ENCODE data around the gene WAC. TPM values are rescaled to one million over a fixed set of nuclear protein-coding genes. Genes with fewer than 3 reads are reported as not detected.

WAC gene
- total RNA-seq, 2 donors from 2014 or later = 78.3 to 135 TPM

GRCh38 chr10:28538595-28538994 lies 5.7 kb downstream of the WAC start:
- TF ChIP-seq CTCF (IDR thresholded peaks at IDR 0.05) = no peak
- Histone ChIP-seq H3K4me1 (no peaks in the 10 kb centered on the region), H3K27ac (no peak overlapping the region), H3K4me3 (no peak overlapping the region), H3K36me3 (peaks cover 17% of the 10 kb centered on the region), H3K27me3 (no peaks in the 10 kb centered on the region), H3K9ac (ENCODE audit: low read depth in 2 of 2, low read length in 2 of 2) (no peak overlapping the region), H3K9me3 (no peaks in the 10 kb centered on the region)
- DNase-seq = no peak
- intact Hi-C loops (cut with DNase I) = no loop called here

- Histone ChIP-seq H3K36me3 (peaks cover 17% of the 10 kb centered on the region), H3K27ac (no peak overlapping the region), H3K4me1 (no peaks in the 10 kb centered on the region), H3K9me3 (no peaks in the 10 kb centered on the region), H3K9ac (ENCODE audit: low read depth in 2 of 2, low read length in 2 of 2) (no peak overlapping the region), H3K4me3 (no peak overlapping the region), H3K27me3 (no peaks in the 10 kb centered on the region)
- no peak for DNase-seq
- intact Hi-C loops (cut with DNase I) = loop anchor here (10.0 kb wide), 1 partner anchor 55 kb away; no protein-coding TSS in a partner anchor
- no peak for TF ChIP-seq CTCF (IDR thresholded peaks at IDR 0.05)
Observed at GRCh38 chr10:28540145-28540544, 7.2 kb downstream of the WAC start.

- H3K27me3 ChIP-seq = no peaks in the 10 kb centered on the region
- no peak for DNase-seq
- H3K4me1 ChIP-seq = no peaks in the 10 kb centered on the region
- no peak overlapping the region for H3K27ac ChIP-seq
- intact Hi-C loops (cut with DNase I) = loop anchor here (10.0 kb wide), 1 partner anchor 53 kb away; no protein-coding TSS in a partner anchor
- peaks cover 9% of the 10 kb centered on the region for H3K36me3 ChIP-seq
- H3K4me3 ChIP-seq = no peak overlapping the region
- no peak for TF ChIP-seq CTCF (IDR thresholded peaks at IDR 0.05)
- H3K9ac ChIP-seq (ENCODE audit: low read depth in 2 of 2, low read length in 2 of 2) = no peak overlapping the region
- H3K9me3 ChIP-seq = no peaks in the 10 kb centered on the region
Observed at GRCh38 chr10:28541717-28542365, 8.9 kb downstream of the WAC start.

- Histone ChIP-seq H3K27ac (no peak overlapping the region), H3K9ac (ENCODE audit: low read depth in 2 of 2, low read length in 2 of 2) (no peak overlapping the region), H3K9me3 (no peaks in the 10 kb centered on the region), H3K4me3 (no peak overlapping the region), H3K27me3 (no peaks in the 10 kb centered on the region), H3K4me1 (no peaks in the 10 kb centered on the region), H3K36me3 (peaks cover under 1% of the 10 kb centered on the region)
- DNase-seq = no peak
- intact Hi-C loops (cut with DNase I) = loop anchor here (10.0 kb wide), 1 partner anchor 52 kb away; no protein-coding TSS in a partner anchor
- no peak for TF ChIP-seq CTCF (IDR thresholded peaks at IDR 0.05)
Observed at GRCh38 chr10:28542728-28543127, 9.8 kb downstream of the WAC start.

- TF ChIP-seq CTCF (IDR thresholded peaks at IDR 0.05) = no peak
- Histone ChIP-seq H3K27ac (no peak overlapping the region), H3K4me3 (no peak overlapping the region), H3K4me1 (no peaks in the 10 kb centered on the region), H3K27me3 (no peaks in the 10 kb centered on the region), H3K36me3 (no peaks in the 10 kb centered on the region), H3K9ac (ENCODE audit: low read depth in 2 of 2, low read length in 2 of 2) (no peak overlapping the region), H3K9me3 (no peaks in the 10 kb centered on the region)
- DNase-seq = no peak
- intact Hi-C loops (cut with DNase I) = loop anchor here (10.0 kb wide), 1 partner anchor 51 kb away; no protein-coding TSS in a partner anchor
Observed at GRCh38 chr10:28544058-28544457, 11.1 kb downstream of the WAC start.
